HEK293 (cell line): ENCODE measurements around the gene COLQ.

Experiments
- KLF10 ChIP-seq: fragments of 450-650 bp; IDR thresholded peaks from 2 replicates; pipeline ENCODE4 v1.5.1; 2018; ENCODE audit warnings: missing biosample characterization, mild to moderate bottlenecking, missing genetic modification characterization
- SETDB1 ChIP-seq: IDR thresholded peaks from one replicate; pipeline ENCODE4 v1.6.1; 2017; ENCODE audit warnings: mild to moderate bottlenecking, low read length, moderate library complexity, mixed read lengths; ENCODE audit not compliant: insufficient read length
- SP2 ChIP-seq: fragments of 450-650 bp; formaldehyde crosslinking; IDR thresholded peaks from 2 replicates; pipeline ENCODE4 v1.5.1; 2016; ENCODE audit warnings: missing biosample characterization, missing genetic modification characterization
- ZNF623 ChIP-seq: fragments of 450-650 bp; formaldehyde crosslinking; IDR thresholded peaks from 2 replicates; pipeline ENCODE4 v1.5.1; 2016; ENCODE audit warnings: missing biosample characterization, missing genetic modification characterization
- TF ChIP-seq, protein P1 (sequence below): fragments of 450-650 bp; formaldehyde crosslinking; IDR thresholded peaks from 2 replicates; pipeline ENCODE4 v1.5.1; 2016; ENCODE audit warnings: missing biosample characterization, missing genetic modification characterization
- TF ChIP-seq, protein P2 (sequence below): fragments of 450-650 bp; formaldehyde crosslinking; IDR thresholded peaks from 2 replicates; pipeline ENCODE4 v1.5.1; 2016; ENCODE audit warnings: missing biosample characterization, missing genetic modification characterization

DNA sequence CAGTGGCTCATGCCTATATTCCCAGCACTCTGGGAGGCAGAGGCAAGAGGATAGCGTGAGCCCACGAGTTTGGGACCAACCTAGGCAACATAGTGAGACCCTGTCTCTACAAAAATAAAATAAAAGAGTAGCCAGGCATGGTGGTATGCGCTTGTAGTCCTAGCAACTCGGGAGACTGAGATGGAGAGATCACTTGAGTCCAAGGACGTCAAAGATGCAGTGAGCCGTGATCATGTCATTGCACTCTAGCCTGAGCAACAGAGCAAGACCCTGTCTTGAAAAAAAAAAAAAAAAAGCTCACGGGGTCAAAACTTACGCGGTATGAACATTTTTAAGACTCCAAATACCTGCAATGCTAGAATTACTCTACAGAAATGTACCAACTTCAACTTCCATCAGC is 37.1 kb upstream of the COLQ start:
- TF ChIP-seq ZNF623 (no peak), SP2 (tag by site-specific recombination) (no peak), SETDB1 (no peak), KLF10 (no peak)
- TF ChIP-seq, protein P1, sequence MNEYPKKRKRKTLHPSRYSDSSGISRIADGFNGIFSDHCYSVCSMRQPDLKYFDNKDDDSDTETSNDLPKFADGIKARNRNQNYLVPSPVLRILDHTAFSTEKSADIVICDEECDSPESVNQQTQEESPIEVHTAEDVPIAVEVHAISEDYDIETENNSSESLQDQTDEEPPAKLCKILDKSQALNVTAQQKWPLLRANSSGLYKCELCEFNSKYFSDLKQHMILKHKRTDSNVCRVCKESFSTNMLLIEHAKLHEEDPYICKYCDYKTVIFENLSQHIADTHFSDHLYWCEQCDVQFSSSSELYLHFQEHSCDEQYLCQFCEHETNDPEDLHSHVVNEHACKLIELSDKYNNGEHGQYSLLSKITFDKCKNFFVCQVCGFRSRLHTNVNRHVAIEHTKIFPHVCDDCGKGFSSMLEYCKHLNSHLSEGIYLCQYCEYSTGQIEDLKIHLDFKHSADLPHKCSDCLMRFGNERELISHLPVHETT (tag by site-specific recombination): no peak
- TF ChIP-seq, protein P2, sequence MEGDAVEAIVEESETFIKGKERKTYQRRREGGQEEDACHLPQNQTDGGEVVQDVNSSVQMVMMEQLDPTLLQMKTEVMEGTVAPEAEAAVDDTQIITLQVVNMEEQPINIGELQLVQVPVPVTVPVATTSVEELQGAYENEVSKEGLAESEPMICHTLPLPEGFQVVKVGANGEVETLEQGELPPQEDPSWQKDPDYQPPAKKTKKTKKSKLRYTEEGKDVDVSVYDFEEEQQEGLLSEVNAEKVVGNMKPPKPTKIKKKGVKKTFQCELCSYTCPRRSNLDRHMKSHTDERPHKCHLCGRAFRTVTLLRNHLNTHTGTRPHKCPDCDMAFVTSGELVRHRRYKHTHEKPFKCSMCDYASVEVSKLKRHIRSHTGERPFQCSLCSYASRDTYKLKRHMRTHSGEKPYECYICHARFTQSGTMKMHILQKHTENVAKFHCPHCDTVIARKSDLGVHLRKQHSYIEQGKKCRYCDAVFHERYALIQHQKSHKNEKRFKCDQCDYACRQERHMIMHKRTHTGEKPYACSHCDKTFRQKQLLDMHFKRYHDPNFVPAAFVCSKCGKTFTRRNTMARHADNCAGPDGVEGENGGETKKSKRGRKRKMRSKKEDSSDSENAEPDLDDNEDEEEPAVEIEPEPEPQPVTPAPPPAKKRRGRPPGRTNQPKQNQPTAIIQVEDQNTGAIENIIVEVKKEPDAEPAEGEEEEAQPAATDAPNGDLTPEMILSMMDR (tag by site-specific recombination): no peak
